Measurements from ENCODE around the gene TCHP.

The TCHP gene

DNA sequence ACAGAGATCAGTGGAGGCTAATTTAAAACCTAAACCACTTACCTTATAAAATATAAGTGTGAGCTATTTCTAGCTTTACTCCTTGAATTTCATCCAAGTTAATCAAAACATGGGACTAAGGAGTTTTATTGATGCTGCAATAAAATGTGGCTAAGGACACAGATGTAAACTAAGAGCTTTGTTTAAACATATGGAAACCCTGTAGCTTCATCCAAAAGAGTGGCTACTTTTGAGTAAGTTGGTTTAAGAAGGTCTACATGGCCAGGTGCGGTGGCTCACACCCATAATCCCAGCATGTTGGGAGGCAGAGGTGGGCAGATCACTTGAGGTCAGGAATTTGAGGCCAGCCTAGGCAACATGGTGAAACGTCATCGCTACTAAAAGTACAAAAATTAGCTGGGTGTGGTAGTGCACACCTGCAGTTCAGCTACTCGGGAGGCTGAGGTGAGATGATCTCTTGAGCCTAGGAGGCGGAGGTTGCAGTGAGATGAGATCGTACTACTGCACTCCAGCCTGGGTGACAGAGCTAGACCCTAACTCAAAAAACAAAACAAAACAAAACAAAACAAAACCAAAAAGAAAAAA is 40.4 kb downstream of the TCHP start:
- no peak for DNase-seq

DNA sequence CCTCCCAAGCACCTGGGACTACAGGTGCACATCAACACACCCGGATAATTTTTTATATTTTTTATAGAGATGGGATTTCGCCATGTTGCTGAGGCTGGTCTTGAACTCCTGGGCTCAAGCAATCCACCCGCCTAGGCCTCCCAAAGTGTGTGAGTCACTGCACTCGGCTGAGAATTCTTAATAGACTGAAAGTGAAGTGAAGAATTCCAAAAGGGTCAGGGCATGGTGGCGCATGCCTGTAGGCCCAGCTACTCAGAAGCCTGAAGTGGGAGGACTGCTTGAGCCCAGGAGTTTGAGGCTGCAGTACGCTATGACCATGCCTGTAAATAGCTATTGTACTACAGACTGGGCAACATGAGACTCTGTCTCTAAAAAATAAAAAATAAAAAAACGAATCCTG is 43.7 kb downstream of the TCHP start:
- no peak for DNase-seq

DNA sequence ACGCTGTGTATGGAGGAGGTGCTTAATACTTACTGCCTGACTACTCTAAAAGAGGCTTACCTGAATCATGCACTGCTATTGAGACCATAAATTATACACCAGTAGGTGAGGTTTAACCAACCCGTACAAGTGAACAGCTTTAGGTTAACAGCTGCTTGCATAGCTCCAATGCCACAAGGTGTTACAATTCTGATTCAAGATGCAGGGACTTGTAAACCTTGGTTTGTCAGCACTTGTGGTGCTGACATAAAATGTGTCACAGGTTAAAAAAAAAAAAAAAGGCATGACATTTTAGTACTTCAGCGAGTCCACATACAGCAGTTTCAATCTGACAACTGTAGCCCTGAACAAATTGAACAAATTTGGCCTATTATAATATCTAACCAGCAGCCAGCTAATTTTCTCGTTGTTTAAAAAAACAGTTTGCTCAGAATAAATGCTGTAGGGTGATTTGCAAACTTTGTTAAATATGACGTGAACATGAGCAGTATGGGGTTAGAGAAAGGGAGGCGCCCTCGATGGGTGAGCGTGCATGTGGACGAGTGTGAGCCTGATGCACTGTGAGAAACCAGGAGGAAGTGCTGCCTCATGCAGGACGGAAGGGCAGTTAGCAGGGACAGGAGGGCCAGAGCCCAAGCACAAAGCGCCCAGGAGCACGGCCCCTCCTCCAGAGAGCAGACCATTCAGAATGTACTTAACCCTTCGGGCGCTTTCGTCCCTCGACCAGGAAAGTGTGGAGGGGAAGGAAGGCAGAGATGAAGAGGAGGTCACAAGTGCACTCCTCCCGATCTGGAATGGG is 44.7 kb downstream of the TCHP start:
- no peak for DNase-seq

DNA sequence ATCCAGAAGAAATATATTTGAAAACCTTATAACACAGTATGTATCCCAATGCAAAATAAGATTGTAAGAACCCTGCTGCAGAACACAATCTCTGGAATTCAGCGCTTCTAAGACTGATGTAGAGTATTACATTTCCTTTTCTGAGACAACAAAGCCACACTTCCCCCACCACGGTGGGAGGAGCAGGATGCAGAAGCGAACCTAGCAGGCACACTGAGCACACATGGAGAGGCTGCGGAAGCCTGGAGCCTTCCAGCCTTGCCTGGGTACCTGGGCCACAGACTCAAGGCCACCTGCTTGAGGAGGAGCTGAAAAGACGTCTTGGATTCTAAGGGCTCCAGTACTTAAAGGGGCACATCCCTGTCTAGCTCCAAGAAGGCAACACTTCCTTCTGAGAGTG is 46.4 kb downstream of the TCHP start:
- no peak for DNase-seq

DNA sequence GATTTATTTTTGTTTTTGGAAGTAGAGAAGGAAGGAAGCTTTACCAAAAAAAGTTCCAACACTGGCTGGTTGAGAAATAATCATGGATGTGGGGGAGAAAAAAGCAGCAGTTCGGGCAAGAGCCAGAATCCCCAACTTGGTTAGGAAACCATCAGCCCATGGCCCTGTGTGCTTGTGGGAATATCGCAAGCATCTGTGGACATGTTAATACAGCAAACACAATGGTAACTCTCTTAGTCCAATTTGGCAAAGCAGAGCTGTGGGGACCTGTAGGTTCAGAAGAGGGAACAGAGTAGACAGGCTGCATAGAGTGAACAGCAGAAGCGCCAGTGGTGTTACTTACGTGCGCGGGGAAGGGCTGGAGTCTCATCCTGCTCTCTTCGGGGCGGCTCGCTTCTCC is 46.8 kb downstream of the TCHP start:
- DNase-seq: no peak

DNA sequence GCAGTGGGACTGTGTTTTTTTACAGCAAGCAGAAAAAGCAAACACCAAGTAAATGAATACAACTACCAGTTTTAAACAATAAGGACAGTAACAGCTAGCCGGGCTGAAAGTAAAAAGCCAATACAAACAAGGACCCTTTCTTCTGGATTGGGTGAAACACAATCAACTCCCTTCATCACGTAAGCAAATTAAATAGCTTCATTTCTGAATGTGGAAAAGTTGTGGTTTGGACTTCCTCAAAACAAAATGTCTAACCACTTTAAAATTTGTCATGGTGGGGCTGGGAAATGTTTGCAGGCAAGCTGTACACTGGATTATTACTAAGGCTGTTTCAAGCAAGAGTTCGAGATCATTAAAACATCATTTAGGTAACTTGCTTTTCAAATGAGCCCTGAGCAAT is 47.4 kb downstream of the TCHP start:
- DNase-seq: no peak

DNA sequence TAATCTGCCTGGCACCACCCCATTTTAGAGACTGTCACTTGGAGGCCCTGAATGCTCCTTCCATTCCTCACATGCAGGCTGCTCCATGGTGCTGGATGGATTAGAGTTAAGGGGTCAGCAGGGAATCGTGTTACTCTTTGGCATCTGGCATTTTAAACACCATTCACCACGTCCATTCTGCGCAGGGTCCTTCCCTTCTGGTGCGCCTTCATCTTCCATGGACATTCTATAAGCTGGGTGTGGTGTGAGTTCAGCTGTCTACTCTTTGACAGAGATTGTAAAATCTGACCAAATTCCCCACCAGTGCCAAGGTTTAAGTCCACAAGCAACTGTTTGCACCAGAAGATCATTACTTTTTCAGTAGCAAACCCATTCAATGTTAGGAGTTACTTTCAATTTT is 48.3 kb downstream of the TCHP start:
- no peak for DNase-seq

- no peak for DNase-seq
Observed at GRCh38 chr12:109949089-109949488, 49.0 kb downstream of the TCHP start.

DNA sequence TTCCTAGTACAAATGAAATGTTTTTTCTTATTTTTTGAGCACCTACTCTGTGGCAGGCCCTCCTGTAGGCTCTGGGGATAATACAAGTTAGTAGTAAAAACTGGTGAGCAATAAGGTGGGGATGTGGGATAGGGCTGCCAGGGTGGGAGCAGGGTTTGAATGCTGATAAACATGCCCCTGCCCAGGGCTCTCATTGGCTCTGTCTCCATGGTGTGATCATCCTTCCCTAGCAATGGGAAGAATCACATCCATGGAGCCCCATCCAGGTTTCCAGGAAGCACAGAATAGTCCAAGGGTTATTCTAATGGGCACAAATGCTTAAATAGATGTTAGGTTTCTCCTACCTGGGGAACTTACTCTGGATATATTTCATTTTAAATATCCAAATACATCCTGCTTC is 50.6 kb downstream of the TCHP start:
- DNase-seq: no peak

DNA sequence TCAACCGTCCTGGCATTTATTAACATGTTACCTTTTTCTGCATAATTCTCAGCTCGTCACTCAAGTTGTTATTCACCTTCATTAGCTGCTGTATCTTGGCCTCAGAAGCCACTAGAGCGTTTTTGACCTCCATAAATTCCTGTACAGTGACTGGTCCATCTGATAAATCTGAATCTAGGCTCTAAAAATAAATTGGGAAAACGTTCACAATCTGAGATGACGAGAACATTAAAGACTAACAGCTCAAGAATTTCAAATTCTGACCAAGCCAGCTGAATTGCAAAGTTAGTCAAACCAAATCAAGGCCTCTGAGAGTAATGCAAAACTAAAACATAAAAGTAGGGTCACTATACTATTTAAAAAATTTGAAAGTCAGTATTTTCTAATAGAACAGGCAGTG is 51.1 kb downstream of the TCHP start:
- DNase-seq: no peak

- DNase-seq: peak; percentile 67
Observed at GRCh38 chr12:109951751-109952150, 51.7 kb downstream of the TCHP start.

DNA sequence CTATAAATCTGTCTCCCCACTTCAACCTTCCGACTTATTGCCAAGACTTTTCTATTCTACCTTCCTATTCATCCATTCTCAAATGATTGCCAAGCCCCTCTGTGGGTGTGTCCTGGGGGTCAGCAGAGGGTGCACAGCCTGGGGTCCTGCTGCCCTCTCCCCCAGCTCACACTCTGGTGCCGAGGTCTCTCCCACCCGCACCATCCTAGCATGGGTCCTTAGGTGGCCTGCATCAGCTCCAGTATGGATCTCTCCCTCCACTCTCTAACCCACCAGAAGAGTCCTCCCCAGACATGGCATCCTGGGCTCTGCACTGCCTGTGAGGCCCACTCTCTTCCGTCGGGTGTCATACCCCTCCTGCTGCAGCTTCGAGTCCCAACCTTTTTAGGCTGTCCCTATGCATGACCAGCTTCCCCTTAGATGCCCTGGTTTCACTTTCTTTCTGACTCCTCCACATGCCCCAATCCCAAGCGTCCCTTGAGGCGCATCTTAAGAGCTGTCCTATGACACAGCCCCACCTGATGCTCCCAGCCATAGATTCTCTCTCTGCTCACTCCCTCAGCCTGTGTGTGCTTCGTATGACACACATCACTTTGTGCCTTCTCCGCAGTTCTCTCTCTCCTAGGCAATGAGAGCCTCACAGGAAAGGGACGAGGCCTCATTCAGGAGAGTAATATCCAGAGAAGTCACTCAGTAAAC is 52.2 kb downstream of the TCHP start:
- no peak for DNase-seq

DNA sequence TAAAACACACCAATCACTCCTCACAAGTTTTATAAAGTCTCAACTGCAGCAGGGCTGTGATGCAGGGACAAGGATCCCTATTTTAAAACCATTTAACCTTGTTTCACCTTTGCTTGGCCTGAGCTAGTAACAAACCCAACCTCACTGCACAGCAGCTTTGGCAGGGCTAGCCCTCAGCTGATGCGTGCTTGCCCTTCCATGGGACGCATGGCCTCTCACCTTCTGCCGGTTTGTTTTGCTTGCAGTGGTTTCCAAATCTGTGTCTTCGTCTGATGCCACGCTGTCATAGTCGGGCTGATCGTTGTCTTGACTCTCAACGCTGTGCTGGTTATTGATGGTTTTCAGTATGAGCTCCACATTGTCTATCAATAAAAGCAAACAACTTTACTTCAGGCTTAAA is 52.8 kb downstream of the TCHP start:
- DNase-seq: no peak

DNA sequence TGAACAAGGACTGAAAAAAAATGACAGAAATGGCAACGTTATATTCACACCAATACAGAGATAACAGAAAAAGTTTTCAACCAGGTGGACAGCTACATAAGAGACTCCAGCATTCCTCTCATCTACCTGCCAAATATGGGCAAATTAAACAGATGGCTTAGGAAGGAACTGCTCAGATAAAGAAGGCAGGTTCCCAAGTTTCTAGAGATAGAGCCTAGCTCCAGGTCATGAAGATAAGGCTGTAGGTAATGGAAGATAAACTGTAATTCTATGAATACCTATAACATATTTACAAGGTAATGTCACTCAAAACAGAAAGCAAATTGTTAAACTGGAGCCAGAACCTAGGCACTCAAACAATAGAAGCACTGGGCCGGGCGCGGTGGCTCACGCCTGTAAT is 53.6 kb downstream of the TCHP start:
- DNase-seq: no peak

DNA sequence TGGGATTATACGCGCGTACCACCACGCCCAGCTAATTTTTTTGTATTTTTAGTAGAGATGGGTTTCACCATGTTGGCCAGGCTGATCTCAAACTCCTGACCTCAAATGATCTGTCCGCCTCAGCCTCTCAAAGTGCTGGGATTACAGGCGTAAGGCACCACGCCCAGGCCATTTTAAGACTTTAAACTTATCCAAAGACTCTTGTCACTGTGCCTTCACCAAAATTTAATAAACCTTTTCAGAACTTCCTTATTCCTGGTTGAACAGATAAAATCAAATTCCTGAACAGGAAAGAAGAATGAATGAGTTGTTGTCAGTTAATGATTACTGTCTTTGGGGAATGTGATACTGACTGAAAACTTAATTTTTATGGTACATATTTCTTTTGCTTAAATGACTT is 58.3 kb downstream of the TCHP start:
- DNase-seq: no peak

- no peak for DNase-seq
Observed at GRCh38 chr12:109959411-109960093, 59.5 kb downstream of the TCHP start.

GRCh38 chr12:109961201-109961600 is 61.1 kb downstream of the TCHP start:
- no peak for DNase-seq

DNA sequence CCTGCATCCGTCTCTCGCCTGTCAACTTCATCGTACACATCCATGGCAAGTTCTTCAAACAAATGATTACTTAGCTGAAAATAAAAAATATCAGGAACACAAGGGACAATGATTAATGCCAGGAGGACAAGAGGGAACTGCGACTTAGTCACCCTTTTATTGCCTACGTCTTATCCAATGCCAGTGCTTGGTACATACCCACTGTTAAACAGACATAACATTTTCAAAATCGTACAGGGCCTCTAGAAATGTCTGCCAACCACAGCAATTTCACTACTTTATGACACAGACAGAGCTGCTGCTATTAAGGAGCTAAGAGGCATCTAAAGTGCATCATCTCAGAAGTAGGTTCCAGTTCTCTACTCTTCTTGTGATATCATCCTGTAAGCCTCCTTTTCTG is 61.5 kb downstream of the TCHP start:
- DNase-seq: no peak

DNA sequence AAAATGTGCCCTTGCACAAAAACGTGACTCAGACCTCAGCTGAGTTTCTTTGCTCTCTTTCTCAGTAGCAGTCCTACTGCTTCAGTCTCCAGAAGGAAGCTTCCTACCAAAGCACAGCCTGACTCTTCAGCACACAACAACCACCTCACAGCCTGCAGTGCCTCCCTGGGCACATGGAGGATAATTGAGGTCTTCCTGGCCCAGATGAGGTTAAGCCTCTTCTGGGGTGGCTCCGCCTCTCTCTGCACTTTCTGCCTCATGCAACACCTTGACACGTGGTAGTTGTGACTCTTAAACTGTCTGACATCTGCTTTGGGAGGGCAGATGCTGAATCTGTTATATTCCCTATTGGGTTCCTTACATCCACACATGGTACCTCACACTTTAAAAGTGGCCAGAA is 62.3 kb downstream of the TCHP start:
- peak; percentile 67 for DNase-seq

DNA sequence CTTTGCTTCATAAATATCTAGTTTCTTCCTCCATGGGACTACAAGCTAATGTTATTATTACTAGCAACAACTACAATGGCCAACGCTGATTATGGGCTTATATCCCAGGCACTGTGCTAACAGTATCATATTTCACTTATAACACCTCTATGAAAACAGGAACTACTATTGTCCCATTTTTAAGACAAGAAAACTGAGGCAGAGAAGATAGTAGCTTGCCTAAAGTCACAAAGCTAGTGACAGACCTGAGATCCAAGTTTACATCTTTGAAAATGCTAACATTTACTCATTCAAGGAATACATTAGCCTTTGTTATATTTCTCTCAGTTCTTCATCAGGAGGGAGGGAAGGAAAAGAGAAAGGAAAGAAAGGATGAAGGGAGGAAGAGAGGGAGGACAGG is 63.3 kb downstream of the TCHP start:
- DNase-seq: no peak

DNA sequence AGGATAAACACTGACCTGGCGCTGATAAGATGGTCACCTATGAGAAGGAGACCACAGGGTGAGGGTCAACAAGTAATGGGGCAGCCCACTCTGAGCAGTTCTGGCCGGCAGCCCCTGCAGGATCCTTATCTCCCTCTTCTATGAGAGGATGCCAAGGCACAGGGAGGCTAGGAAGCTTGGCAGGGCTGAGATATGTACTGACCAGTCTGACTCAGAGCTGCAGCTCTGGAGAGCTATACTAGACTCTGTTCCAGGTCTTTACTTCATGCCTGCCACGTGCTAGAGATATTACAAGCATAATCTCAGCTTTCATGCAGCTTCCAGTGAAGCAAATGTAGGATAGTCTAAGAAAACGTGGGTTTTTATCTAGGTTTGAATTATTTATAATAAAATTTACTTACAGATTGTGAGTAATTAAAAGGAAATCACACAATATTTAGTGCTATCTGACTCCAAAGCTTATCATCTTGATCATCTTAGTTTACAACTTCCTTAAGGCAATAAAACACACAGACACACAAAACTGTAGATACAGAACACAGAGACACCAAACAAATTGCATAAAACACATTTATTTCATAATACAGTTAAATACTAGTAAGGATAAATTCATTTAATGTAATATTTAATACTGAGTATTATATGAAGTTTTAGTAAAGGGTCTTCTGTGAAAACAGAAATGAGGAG is 63.8 kb downstream of the TCHP start:
- no peak for DNase-seq

DNA sequence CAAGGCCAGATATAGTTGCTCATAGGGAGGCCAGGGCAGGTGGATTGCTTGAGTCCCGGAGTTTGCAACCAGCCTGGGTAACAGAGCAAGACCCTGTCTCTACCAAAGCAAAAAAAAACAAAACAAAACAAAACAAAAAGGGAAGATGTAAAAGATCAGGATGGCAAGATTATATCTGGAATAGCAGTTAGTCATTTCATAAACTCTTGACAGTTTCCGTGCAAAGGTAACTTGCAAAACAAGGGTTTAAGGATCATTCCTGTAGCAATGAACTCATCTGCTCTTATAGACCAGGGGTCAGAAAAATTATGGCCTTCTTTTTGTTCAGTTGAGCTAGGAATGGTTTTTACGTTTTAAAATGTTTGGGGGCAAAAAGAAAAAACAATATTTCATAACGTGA is 66.5 kb downstream of the TCHP start:
- DNase-seq: no peak

DNA sequence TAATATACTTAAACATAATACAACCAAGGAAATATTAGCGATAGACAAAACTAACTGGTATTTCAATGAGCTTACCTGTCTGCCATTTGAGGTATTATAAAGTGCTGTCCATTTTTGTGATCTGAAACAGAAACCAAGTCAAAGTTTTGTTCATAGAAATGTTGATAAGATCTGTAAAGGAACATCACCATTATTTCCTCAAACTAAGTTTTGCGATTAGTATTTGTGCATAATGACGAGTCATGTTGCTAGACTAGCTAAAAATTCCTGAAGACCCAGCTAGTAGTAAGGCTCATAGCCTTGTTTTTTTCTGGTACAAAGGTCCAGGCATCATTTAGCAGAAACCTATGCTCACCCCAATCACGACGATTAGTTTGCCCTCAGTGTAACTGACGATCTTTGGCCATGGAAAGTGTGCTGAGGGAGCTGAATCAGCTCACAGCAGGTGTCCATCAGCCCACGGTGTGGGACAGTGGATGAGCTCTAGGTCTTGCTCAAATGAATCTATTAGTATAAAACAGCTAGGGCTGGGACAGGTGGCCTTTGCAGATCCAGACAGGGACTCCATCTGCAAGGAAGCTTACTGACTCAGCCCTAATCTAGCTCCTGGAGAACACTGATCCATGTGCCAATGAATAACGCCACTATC is 67.4 kb downstream of the TCHP start:
- no peak for DNase-seq
